Measurements from ENCODE around the gene ATF7IP2.

DNA sequence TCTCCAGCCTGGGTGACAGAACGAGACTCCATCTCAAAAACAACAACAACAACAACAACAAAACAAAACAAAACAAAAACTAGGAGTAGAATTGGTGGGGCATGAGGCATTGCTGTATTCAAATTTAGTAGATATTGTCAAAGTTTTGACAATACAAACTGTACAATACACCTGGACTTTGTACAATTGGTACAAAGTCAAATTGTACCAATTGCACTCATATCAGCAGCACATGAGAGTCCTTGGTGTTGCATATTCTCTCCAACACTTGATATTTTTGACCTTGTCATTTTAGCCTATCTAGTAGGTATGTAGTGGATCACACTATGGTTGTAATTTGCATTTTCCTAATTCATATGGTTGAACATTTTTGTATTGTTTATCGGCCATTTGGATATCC lies 14.3 kb upstream of the ATF7IP2 start:
- no peak for TF ChIP-seq SP1 (IDR thresholded peaks at IDR 0.05)
- no peak for TF ChIP-seq TARDBP (IDR thresholded peaks at IDR 0.05)
- no peak for TF ChIP-seq ARNT (IDR thresholded peaks at IDR 0.05)
- TF ChIP-seq FOXK2 (IDR thresholded peaks at IDR 0.05): no peak
- TF ChIP-seq SUZ12 (IDR thresholded peaks at IDR 0.05): no peak
- TF ChIP-seq ZNF384 (IDR thresholded peaks at IDR 0.05): no peak
- TF ChIP-seq NFRKB (IDR thresholded peaks at IDR 0.05): no peak
- no peak for TF ChIP-seq HDGF (IDR thresholded peaks at IDR 0.05; ENCODE audit: borderline replicate concordance)
- TF ChIP-seq FOXM1 (IDR thresholded peaks at IDR 0.05; ENCODE audit: borderline replicate concordance): no peak
- TF ChIP-seq ELF4 (IDR thresholded peaks at IDR 0.05): no peak
- no peak for TF ChIP-seq FOXA1 (IDR thresholded peaks at IDR 0.05)

Data from HEK293T (cell line).